ENCODE results near the gene SFRP5. TPM values are rescaled to one million over a fixed set of nuclear protein-coding genes. Genes with fewer than 3 reads are reported as not detected.
A peak's percentile ranks its signal among the peaks of the same experiment; 100 is the strongest.

SFRP5 gene
- total and polyA plus RNA-seq, 2 of the 13 experiments (the other 11 are each of a cell fraction or from before 2014, with no cell fraction given), result 0.32 to 1.7 TPM

GRCh38 chr10:97763947-97764346 lies 7.9 kb downstream of the SFRP5 start (continued):
- TF ChIP-seq SNAPC2 (CRISPR knock-in tag; IDR thresholded peaks at IDR 0.05), result no peak

GRCh38 chr10:97763411-97763810 lies 8.4 kb downstream of the SFRP5 start:
- in situ Hi-C loops (cut with HindIII; ENCODE audit: extremely low pct_ligation_motif_present, low pct_unique_long_range_greater_than_20kb), result no loop called here
- intact Hi-C loops (cut with micrococcal nuclease; ENCODE audit: unreplicated experiment), result no loop called here
- Histone ChIP-seq H3K27me3 (ENCODE audit: control insufficient read depth in 1 of 2, insufficient read depth in 2 of 2, low read length in 2 of 2) (no peaks in the 10 kb centered on the region), H3K36me3 (replicated peaks in 1 of 2; ENCODE audit: control insufficient read depth in 1 of 2, insufficient read depth in 2 of 2, low read length in 2 of 2) (peaks cover 6 to 23% of the 10 kb centered on the region in 2 experiments; a peak in 4 of 5 replicates), H3K27ac (ENCODE audit: extremely low read length, insufficient read depth, low read length) (no peak overlapping the region), H3K4me3 (replicated peaks in 1 of 3; ENCODE audit: insufficient read depth in 1 of 3, low read depth in 2 of 3, low read length in 3 of 3) (no peak overlapping the region), H4K20me1 (ENCODE audit: insufficient read depth, low read length) (no peaks in the 10 kb centered on the region), H3K4me2 (ENCODE audit: low read depth, low read length) (peak overlapping the region; percentile 23; the same call in 1 of the 2 replicates), H3K4me1 (ENCODE audit: insufficient read depth, low read length) (peaks cover 49% of the 10 kb centered on the region), H3K79me2 (ENCODE audit: insufficient read depth, low read length) (no peaks in the 10 kb centered on the region), H3K9me3 (ENCODE audit: low read length) (no peaks in the 10 kb centered on the region), H3K9ac (ENCODE audit: insufficient read depth, low read depth, low read length) (no peak overlapping the region), H2AFZ (ENCODE audit: low read length) (no peak overlapping the region)
- WGBS (ENCODE audit: low lambda C conversion rate), result 96% methylated on average over 1 of the region's 2 CpGs
- no peak for ATAC-seq
- ChIA-PET POLR2A (interaction anchor here (0.7 to 2.1 kb wide), 6 partner anchors 12 to 106 kb away, joined by 3 to 8 read pairs (median 4); partner anchors contain the start of gene ZFYVE27), CTCF (ENCODE audit: low intra/inter-chr PET ratio, low total read pairs) (no interaction called here)
- TF ChIP-seq ZSCAN5A (CRISPR knock-in tag; IDR thresholded peaks at IDR 0.05; ENCODE audit: borderline replicate concordance), result 0 out of 2 replicates have a peak, but pooled peaks have one; percentile 23
- TF ChIP-seq PREB (CRISPR knock-in tag; IDR thresholded peaks at IDR 0.05), result no peak
- peak; percentile 26 for FAIRE-seq
- no peak for DNase-seq (ENCODE audit: low spot score)
- BruUV-seq (replicated peaks), result no TSS peak
